ENCODE data around the gene FMC1.
A peak's percentile ranks its signal among the peaks of the same experiment; 100 is the strongest.

Gene FMC1

DNA sequence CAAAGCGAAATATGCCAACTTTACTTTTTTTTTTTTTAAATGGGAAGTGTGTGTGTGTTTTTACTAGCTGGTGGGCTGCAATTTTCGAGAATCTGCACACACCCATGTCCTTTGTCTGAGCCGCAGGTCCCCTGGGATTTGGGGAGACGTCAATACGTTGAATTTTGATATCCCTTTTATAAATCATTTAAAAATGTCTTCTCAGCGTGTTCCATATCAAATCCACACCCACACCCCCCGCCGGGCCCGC is 404 bp upstream of the FMC1 start (continued):
- TF ChIP-seq, protein P1, sequence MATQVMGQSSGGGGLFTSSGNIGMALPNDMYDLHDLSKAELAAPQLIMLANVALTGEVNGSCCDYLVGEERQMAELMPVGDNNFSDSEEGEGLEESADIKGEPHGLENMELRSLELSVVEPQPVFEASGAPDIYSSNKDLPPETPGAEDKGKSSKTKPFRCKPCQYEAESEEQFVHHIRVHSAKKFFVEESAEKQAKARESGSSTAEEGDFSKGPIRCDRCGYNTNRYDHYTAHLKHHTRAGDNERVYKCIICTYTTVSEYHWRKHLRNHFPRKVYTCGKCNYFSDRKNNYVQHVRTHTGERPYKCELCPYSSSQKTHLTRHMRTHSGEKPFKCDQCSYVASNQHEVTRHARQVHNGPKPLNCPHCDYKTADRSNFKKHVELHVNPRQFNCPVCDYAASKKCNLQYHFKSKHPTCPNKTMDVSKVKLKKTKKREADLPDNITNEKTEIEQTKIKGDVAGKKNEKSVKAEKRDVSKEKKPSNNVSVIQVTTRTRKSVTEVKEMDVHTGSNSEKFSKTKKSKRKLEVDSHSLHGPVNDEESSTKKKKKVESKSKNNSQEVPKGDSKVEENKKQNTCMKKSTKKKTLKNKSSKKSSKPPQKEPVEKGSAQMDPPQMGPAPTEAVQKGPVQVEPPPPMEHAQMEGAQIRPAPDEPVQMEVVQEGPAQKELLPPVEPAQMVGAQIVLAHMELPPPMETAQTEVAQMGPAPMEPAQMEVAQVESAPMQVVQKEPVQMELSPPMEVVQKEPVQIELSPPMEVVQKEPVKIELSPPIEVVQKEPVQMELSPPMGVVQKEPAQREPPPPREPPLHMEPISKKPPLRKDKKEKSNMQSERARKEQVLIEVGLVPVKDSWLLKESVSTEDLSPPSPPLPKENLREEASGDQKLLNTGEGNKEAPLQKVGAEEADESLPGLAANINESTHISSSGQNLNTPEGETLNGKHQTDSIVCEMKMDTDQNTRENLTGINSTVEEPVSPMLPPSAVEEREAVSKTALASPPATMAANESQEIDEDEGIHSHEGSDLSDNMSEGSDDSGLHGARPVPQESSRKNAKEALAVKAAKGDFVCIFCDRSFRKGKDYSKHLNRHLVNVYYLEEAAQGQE (tag by site-specific recombination; IDR thresholded peaks at IDR 0.05), result no peak
- TF ChIP-seq, protein P2, sequence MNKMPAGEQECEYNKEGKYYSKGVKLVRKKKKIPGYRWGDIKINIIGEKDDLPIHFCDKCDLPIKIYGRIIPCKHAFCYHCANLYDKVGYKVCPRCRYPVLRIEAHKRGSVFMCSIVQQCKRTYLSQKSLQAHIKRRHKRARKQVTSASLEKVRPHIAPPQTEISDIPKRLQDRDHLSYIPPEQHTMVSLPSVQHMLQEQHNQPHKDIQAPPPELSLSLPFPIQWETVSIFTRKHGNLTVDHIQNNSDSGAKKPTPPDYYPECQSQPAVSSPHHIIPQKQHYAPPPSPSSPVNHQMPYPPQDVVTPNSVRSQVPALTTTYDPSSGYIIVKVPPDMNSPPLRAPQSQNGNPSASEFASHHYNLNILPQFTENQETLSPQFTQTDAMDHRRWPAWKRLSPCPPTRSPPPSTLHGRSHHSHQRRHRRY (tag by site-specific recombination; IDR thresholded peaks at IDR 0.05), result no peak
- TF ChIP-seq SP2 (tag by site-specific recombination; IDR thresholded peaks at IDR 0.05) (no peak), KLF1 (tag by site-specific recombination; IDR thresholded peaks at IDR 0.05) (no peak; the same call in 1 of the 2 replicates), ZNF132 (tag by site-specific recombination; IDR thresholded peaks at IDR 0.05; ENCODE audit: borderline replicate concordance) (no peak), OSR2 (tag by site-specific recombination; IDR thresholded peaks at IDR 0.05) (no peak), ZNF121 (tag by site-specific recombination; IDR thresholded peaks at IDR 0.05) (no peak), ZNF792 (tag by site-specific recombination; IDR thresholded peaks at IDR 0.05) (no peak), HOXC10 (CRISPR knock-in tag; IDR thresholded peaks at IDR 0.05) (no peak), ZNF629 (tag by site-specific recombination; IDR thresholded peaks at IDR 0.05) (peak; percentile 24; the same call in 1 of the 2 replicates), EGR2 (tag by site-specific recombination; IDR thresholded peaks at IDR 0.05; ENCODE audit: low read depth) (no peak), ZNF146 (tag by site-specific recombination; IDR thresholded peaks at IDR 0.05) (no peak), ZNF510 (tag by site-specific recombination; IDR thresholded peaks at IDR 0.05; ENCODE audit: insufficient replicate concordance) (no peak), ZNF529 (tag by site-specific recombination; IDR thresholded peaks at IDR 0.05; ENCODE audit: insufficient replicate concordance) (peak; percentile 10), ZNF660 (tag by site-specific recombination; IDR thresholded peaks at IDR 0.05) (peak; percentile 10; the same call in 1 of the 2 replicates), ZNF311 (tag by site-specific recombination; IDR thresholded peaks at IDR 0.05; ENCODE audit: borderline replicate concordance) (no peak), SP7 (tag by site-specific recombination; IDR thresholded peaks at IDR 0.05) (no peak; the same call in 1 of the 2 replicates), ZNF610 (tag by site-specific recombination; IDR thresholded peaks at IDR 0.05; ENCODE audit: borderline replicate concordance) (no peak), ZNF366 (tag by site-specific recombination; conservative IDR thresholded peaks at IDR 0.05) (no peak)
- TF ChIP-seq, protein P3, sequence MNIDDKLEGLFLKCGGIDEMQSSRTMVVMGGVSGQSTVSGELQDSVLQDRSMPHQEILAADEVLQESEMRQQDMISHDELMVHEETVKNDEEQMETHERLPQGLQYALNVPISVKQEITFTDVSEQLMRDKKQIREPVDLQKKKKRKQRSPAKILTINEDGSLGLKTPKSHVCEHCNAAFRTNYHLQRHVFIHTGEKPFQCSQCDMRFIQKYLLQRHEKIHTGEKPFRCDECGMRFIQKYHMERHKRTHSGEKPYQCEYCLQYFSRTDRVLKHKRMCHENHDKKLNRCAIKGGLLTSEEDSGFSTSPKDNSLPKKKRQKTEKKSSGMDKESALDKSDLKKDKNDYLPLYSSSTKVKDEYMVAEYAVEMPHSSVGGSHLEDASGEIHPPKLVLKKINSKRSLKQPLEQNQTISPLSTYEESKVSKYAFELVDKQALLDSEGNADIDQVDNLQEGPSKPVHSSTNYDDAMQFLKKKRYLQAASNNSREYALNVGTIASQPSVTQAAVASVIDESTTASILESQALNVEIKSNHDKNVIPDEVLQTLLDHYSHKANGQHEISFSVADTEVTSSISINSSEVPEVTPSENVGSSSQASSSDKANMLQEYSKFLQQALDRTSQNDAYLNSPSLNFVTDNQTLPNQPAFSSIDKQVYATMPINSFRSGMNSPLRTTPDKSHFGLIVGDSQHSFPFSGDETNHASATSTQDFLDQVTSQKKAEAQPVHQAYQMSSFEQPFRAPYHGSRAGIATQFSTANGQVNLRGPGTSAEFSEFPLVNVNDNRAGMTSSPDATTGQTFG (tag by site-specific recombination; IDR thresholded peaks at IDR 0.05; ENCODE audit: borderline replicate concordance), result no peak
- TF ChIP-seq, protein P4, sequence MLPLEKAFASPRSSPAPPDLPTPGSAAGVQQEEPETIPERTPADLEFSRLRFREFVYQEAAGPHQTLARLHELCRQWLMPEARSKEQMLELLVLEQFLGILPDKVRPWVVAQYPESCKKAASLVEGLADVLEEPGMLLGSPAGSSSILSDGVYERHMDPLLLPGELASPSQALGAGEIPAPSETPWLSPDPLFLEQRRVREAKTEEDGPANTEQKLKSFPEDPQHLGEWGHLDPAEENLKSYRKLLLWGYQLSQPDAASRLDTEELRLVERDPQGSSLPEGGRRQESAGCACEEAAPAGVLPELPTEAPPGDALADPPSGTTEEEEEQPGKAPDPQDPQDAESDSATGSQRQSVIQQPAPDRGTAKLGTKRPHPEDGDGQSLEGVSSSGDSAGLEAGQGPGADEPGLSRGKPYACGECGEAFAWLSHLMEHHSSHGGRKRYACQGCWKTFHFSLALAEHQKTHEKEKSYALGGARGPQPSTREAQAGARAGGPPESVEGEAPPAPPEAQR (tag by site-specific recombination; IDR thresholded peaks at IDR 0.05), result no peak
